ENCODE data around the gene PRPF38B. TPM values are rescaled to one million over a fixed set of nuclear protein-coding genes. Genes with fewer than 3 reads are reported as not detected.
A peak's percentile ranks its signal among the peaks of the same experiment; 100 is the strongest.

PRPF38B gene
- total and polyA plus RNA-seq, 2 experiments from 2014 or later: 40.5 to 86.4 TPM

GRCh38 chr1:108717774-108718316 lies 25.7 kb downstream of the PRPF38B start:
- TF ChIP-seq NANOG (IDR thresholded peaks at IDR 0.05; ENCODE audit: borderline replicate concordance): no peak
- TF ChIP-seq ZNF462 (CRISPR knock-in tag; IDR thresholded peaks at IDR 0.05): no peak
- no peak for TF ChIP-seq EZH2 (IDR thresholded peaks at IDR 0.05; ENCODE audit: low read depth, unreplicated experiment)
- TF ChIP-seq REST (IDR thresholded peaks at IDR 0.05; ENCODE audit: unreplicated experiment): no peak
- no peak for TF ChIP-seq POLR2AphosphoS5 (IDR thresholded peaks at IDR 0.05; ENCODE audit: low read depth)
- TF ChIP-seq CREB1 (CRISPR knock-in tag; IDR thresholded peaks at IDR 0.05; ENCODE audit: low read depth): no peak
- Mint-ChIP-seq H3K27me3 (ENCODE audit: insufficient read depth, low read depth, poor library complexity) (peaks cover 3% of the 10 kb centered on the region), H3K4me1 (peaks cover 33% of the 10 kb centered on the region), H3K4me3 (no peak overlapping the region), H3K27ac (no peak overlapping the region), H3K36me3 (ENCODE audit: low read depth) (no peaks in the 10 kb centered on the region), H3K9me3 (no peaks in the 10 kb centered on the region)
- no peak for ATAC-seq
- H3F3A ChIP-seq (replicated peaks; ENCODE audit: low read depth): no peaks in the 10 kb centered on the region
- H3K27ac ChIP-seq (ENCODE audit: low read depth): no peak overlapping the region
- peaks cover 13% of the 10 kb centered on the region for H3K9me2 ChIP-seq (ENCODE audit: insufficient read depth)
- DNase-seq (ENCODE audit: low spot score): no peak
- peaks cover 13% of the 10 kb centered on the region for H3K4me1 ChIP-seq (ENCODE audit: insufficient read depth)
- H3K79me2 ChIP-seq (replicated peaks; ENCODE audit: insufficient read depth): no peaks in the 10 kb centered on the region
- H3K4me2 ChIP-seq: no peak overlapping the region
- H3K4me3 ChIP-seq: no peak overlapping the region
- H2AFZ ChIP-seq: peak overlapping the region; percentile 58; the same call in 1 of the 2 replicates
- H4K20me1 ChIP-seq (replicated peaks; ENCODE audit: insufficient read depth): no peaks in the 10 kb centered on the region
- H3K27me3 ChIP-seq (ENCODE audit: insufficient read depth): no peaks in the 10 kb centered on the region
- no peaks in the 10 kb centered on the region for H3K36me3 ChIP-seq (ENCODE audit: insufficient read depth)
